HG03045 (cell line): ENCODE measurements around the gene MYH7B.

Experiments
- ATAC-seq: cut with Tn5 transposase; IDR thresholded peaks from one replicate; pipeline ENCODE4 v1.9.1; 2021; ENCODE audit warnings: mild to moderate bottlenecking, moderate library complexity; ENCODE audit not compliant: unreplicated experiment

MYH7B gene

GRCh38 chr20:34974246-34974645, 18.6 kb downstream of the MYH7B start:
- no peak for ATAC-seq

- no peak for ATAC-seq
These were observed 20.6 kb downstream of the MYH7B start for GRCh38 chr20:34976286-34976685.

- ATAC-seq = no peak
These were observed 21.9 kb downstream of the MYH7B start for GRCh38 chr20:34977365-34978091.

GRCh38 chr20:34978092-34978744, 22.6 kb downstream of the MYH7B start:
- ATAC-seq = no peak

GRCh38 chr20:34979366-34980153, 23.9 kb downstream of the MYH7B start:
- no peak for ATAC-seq

GRCh38 chr20:34980543-34981233, 25.0 kb downstream of the MYH7B start:
- no peak for ATAC-seq

- no peak for ATAC-seq
These were observed 26.8 kb downstream of the MYH7B start for GRCh38 chr20:34982270-34983088.

- no peak for ATAC-seq
These were observed 27.6 kb downstream of the MYH7B start for GRCh38 chr20:34983089-34983820.

GRCh38 chr20:34983995-34984735, 28.5 kb downstream of the MYH7B start:
- no peak for ATAC-seq

- no peak for ATAC-seq
These were observed 29.1 kb downstream of the MYH7B start for GRCh38 chr20:34984756-34985261.

- ATAC-seq = no peak
These were observed 30.0 kb downstream of the MYH7B start for GRCh38 chr20:34985461-34986310.

GRCh38 chr20:34986311-34987287, 30.9 kb downstream of the MYH7B start:
- ATAC-seq = no peak

GRCh38 chr20:34987288-34988190, 31.9 kb downstream of the MYH7B start:
- no peak for ATAC-seq

- ATAC-seq = no peak
These were observed 32.5 kb downstream of the MYH7B start for GRCh38 chr20:34988191-34988540.

- ATAC-seq = no peak
These were observed 33.5 kb downstream of the MYH7B start for GRCh38 chr20:34989118-34989517.

- ATAC-seq = no peak
These were observed 34.0 kb downstream of the MYH7B start for GRCh38 chr20:34989670-34990069.
